ENCODE results near the gene SFSWAP. TPM values are rescaled to one million over a fixed set of nuclear protein-coding genes. Genes with fewer than 3 reads are reported as not detected.

SFSWAP gene
- total RNA-seq, 1 experiment from 2014 or later = 50.4 TPM

GRCh38 chr12:131829356-131829747 is 118.5 kb downstream of the SFSWAP start:
- H3K4me3 ChIP-seq (replicated peaks in 1 of 2; ENCODE audit: low read depth in 1 of 2, low read length in 2 of 2) = peak overlapping the region; percentile 70 to 79
- H2AFZ ChIP-seq (ENCODE audit: low read depth, low read length, poor library complexity, severe bottlenecking) = no peak overlapping the region
- no peak for DNase-seq (ENCODE audit: low read depth, low spot score)
- no peaks in the 10 kb centered on the region for H3K27me3 ChIP-seq (ENCODE audit: insufficient read depth, low read length)
- ChIA-PET RAD21 (ENCODE audit: low non-redundant PET in 1 of 2, low total read pairs in 2 of 2, uncharacterized antibody in 2 of 2, unreplicated experiment in 2 of 2) (no interaction called here), CTCF (no interaction called here), POLR2A (no interaction called here)
- no peak for TF ChIP-seq SRF (IDR thresholded peaks at IDR 0.05; ENCODE audit: low read depth)
- no peak for TF ChIP-seq ATF3 (IDR thresholded peaks at IDR 0.05)
- no peak for TF ChIP-seq FOSL1 (IDR thresholded peaks at IDR 0.05; ENCODE audit: low read depth)
- no peak for TF ChIP-seq CEBPB (IDR thresholded peaks at IDR 0.05; ENCODE audit: low read depth)
- no peak for TF ChIP-seq ZNF274 (IDR thresholded peaks at IDR 0.05; ENCODE audit: low read depth, low read length)
- TF ChIP-seq ELF1 (IDR thresholded peaks at IDR 0.05; ENCODE audit: borderline replicate concordance, low read depth) = no peak
- no peak for TF ChIP-seq CBX3 (IDR thresholded peaks at IDR 0.05; ENCODE audit: low read depth)
- no peak for TF ChIP-seq SP1 (IDR thresholded peaks at IDR 0.05; ENCODE audit: low read depth)
- no peak for TF ChIP-seq ZFX (IDR thresholded peaks at IDR 0.05)
- no peak for TF ChIP-seq EGR1 (IDR thresholded peaks at IDR 0.05; ENCODE audit: low read depth)
- TF ChIP-seq, protein P1, sequence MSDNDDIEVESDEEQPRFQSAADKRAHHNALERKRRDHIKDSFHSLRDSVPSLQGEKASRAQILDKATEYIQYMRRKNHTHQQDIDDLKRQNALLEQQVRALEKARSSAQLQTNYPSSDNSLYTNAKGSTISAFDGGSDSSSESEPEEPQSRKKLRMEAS (IDR thresholded peaks at IDR 0.05) = no peak
- TF ChIP-seq POLR2A (IDR thresholded peaks at IDR 0.05; ENCODE audit: borderline replicate concordance, extremely low read depth, insufficient read depth, insufficient read length) = no peak
- TF ChIP-seq TCF7L2 (IDR thresholded peaks at IDR 0.05; ENCODE audit: borderline replicate concordance, extremely low read depth, insufficient read depth, insufficient read length) = no peak
- no peak for TF ChIP-seq YY1 (IDR thresholded peaks at IDR 0.05; ENCODE audit: extremely low read depth, insufficient replicate concordance, low read depth, low read length)
- no peak for TF ChIP-seq RAD21 (IDR thresholded peaks at IDR 0.05; ENCODE audit: low read depth)
- TF ChIP-seq REST (IDR thresholded peaks at IDR 0.05; ENCODE audit: low read depth) = no peak
- no peak for TF ChIP-seq EZH2 (IDR thresholded peaks at IDR 0.05)
- TF ChIP-seq POLR2AphosphoS5 (IDR thresholded peaks at IDR 0.05; ENCODE audit: low read depth, low read length) = no peak; the same call in 1 of the 2 replicates
- TF ChIP-seq JUND (IDR thresholded peaks at IDR 0.05) = no peak
- TF ChIP-seq ZBTB33 (IDR thresholded peaks at IDR 0.05; ENCODE audit: extremely low read depth, insufficient replicate concordance, low read length) = no peak
- H3K79me2 ChIP-seq (ENCODE audit: insufficient read depth, low read length) = peaks cover 5% of the 10 kb centered on the region; the same call in 1 of the 2 replicates
- intact Hi-C loops (cut with micrococcal nuclease) = loop anchor here (2.0 to 5.0 kb wide), 3 partner anchors 725 to 1067 kb away; no protein-coding TSS in a partner anchor
- H3K27ac ChIP-seq (ENCODE audit: low read depth, low read length) = peak overlapping the region; percentile 34; the same call in 1 of the 2 replicates
- ATAC-seq = no peak
- H3K9me2 ChIP-seq (ENCODE audit: insufficient read depth) = no peaks in the 10 kb centered on the region
- H4K20me1 ChIP-seq (ENCODE audit: insufficient read depth) = no peaks in the 10 kb centered on the region
- H3K4me1 ChIP-seq (ENCODE audit: control insufficient read depth in 1 of 2, insufficient read depth in 2 of 2, low read length in 2 of 2) = peaks cover 12 to 20% of the 10 kb centered on the region in 2 experiments; a peak in 3 of 4 replicates
- H3K4me2 ChIP-seq (ENCODE audit: low read length) = peak overlapping the region; percentile 99
- no TSS peak for BruUV-seq (replicated peaks)
- H3K9ac ChIP-seq (ENCODE audit: low read length) = peak overlapping the region; percentile 73
- no peaks in the 10 kb centered on the region for H3K36me3 ChIP-seq (ENCODE audit: control insufficient read depth in 1 of 2, insufficient read depth in 2 of 2, low read length in 2 of 2)
- H3K9me3 ChIP-seq (ENCODE audit: control insufficient read depth in 1 of 2, insufficient read depth in 1 of 2, low read depth in 1 of 2, low read length in 2 of 2) = no peaks in the 10 kb centered on the region
